Keratinocyte (primary cell): ENCODE results near the gene ADGRD1. TPM values are rescaled to one million over a fixed set of nuclear protein-coding genes. Genes with fewer than 3 reads are reported as not detected.

Source experiments
- DNase-seq: peaks from one replicate; pipeline ENCODE4 v3.0.0-alpha.2; 2011; ENCODE audit warnings: low read depth, missing footprints, low spot score
- FAIRE-seq: peaks from 2 replicates; lab custom pipeline; 2011; peaks lifted over from hg19 to GRCh38; lab: Jason Lieb, UNC
- H2AFZ ChIP-seq: 2 replicates; pipeline ENCODE4 v1.6.0; 2012; ENCODE audit warnings: low read length, control low read depth, inconsistent platforms; ENCODE audit not compliant: control insufficient read depth
- H3K27ac ChIP-seq: 2 replicates; pipeline ENCODE4 v1.5.1; 2011; ENCODE audit warnings: low read length; ENCODE audit not compliant: control insufficient read depth, insufficient read depth
- H3K27me3 ChIP-seq: 3 replicates; pipeline ENCODE4 v1.6.0; 2011; ENCODE audit warnings: low read length; ENCODE audit not compliant: control insufficient read depth, insufficient read depth; ENCODE audit errors: extremely low read depth
- H3K36me3 ChIP-seq, 2 experiments: 2 replicates in 1 of 2; 3 replicates in 1 of 2; pipeline ENCODE4 v1.5.1; 2011; ENCODE audit warnings: low read length in 2 of 2, mild to moderate bottlenecking in 1 of 2; ENCODE audit not compliant: control insufficient read depth in 2 of 2, insufficient read depth in 2 of 2; ENCODE audit errors: extremely low read depth in 1 of 2
- H3K4me1 ChIP-seq: 3 replicates; pipeline ENCODE4 v1.5.1; 2011; ENCODE audit warnings: low read length; ENCODE audit not compliant: control insufficient read depth, insufficient read depth; ENCODE audit errors: extremely low read depth
- H3K4me2 ChIP-seq: 3 replicates; pipeline ENCODE4 v1.6.0; 2011; ENCODE audit warnings: low read depth, low read length; ENCODE audit not compliant: control insufficient read depth, insufficient read depth; ENCODE audit errors: extremely low read depth
- H3K4me3 ChIP-seq, 3 experiments: fragments of 200-600 bp in 1 of 3; sonication (generic) in 1 of 3; 2 replicates in 2 of 3; 3 replicates in 1 of 3; pipeline ENCODE4 v1.5.1; 2011 to 2016; ENCODE audit warnings: low read length in 3 of 3, mild to moderate bottlenecking in 3 of 3, control low read depth in 2 of 3, inconsistent platforms in 1 of 3, low read depth in 1 of 3, mixed read lengths in 1 of 3, mixed run types in 1 of 3, moderate library complexity in 1 of 3; ENCODE audit not compliant: control insufficient read depth in 2 of 3, insufficient read depth in 2 of 3; ENCODE audit errors: extremely low read depth in 1 of 3
- H3K79me2 ChIP-seq: 2 replicates; pipeline ENCODE4 v1.6.0; 2012; ENCODE audit warnings: low read length; ENCODE audit not compliant: control insufficient read depth, insufficient read depth
- H3K9ac ChIP-seq: 3 replicates; pipeline ENCODE4 v1.6.0; 2011; ENCODE audit warnings: low read length; ENCODE audit not compliant: control insufficient read depth, insufficient read depth; ENCODE audit errors: extremely low read depth
- H3K9me1 ChIP-seq: 3 replicates; pipeline ENCODE4 v1.6.0; 2011; ENCODE audit warnings: low read length; ENCODE audit not compliant: control insufficient read depth, insufficient read depth; ENCODE audit errors: extremely low read depth
- H3K9me3 ChIP-seq: 2 replicates; pipeline ENCODE4 v1.5.1; 2012; ENCODE audit warnings: low read depth, low read length; ENCODE audit not compliant: control insufficient read depth
- H4K20me1 ChIP-seq: 3 replicates; pipeline ENCODE4 v1.6.0; 2011; ENCODE audit warnings: low read length; ENCODE audit not compliant: control insufficient read depth, insufficient read depth; ENCODE audit errors: extremely low read depth
- EZH2 ChIP-seq: IDR thresholded peaks from one replicate; pipeline ENCODE4 v1.6.1; 2012; ENCODE audit warnings: inconsistent platforms, mild to moderate bottlenecking, low read length, moderate library complexity
- dilution Hi-C: fragments of 300-500 bp; cut with MboI; formaldehyde crosslinking; loops from one replicate; pipeline ENCODE4 v1.7.0; 2020; ENCODE audit warnings: low sequenced_read_pairs; ENCODE audit not compliant: extremely low pct_ligation_motif_present
- polyA plus RNA-seq, 5 experiments: library from polyadenylated mRNA; depleted of rRNA in 3 of 5; stranded (reverse) in 3 of 5; stranded (forward) in 1 of 5; unstranded in 1 of 5; fragments of >200 nt; gene quantifications; 1 replicate in 1 of 5; 2 replicates in 3 of 5; 3 replicates in 1 of 5; pipeline versions ENCODE4 v1.2.1 to v1.2.3, GENCODE V29; 2011 to 2012; ENCODE audit warnings: missing spikeins in 2 of 5, low read depth in 1 of 5, low replicate concordance in 1 of 5
- TF ChIP-seq, protein P1 (sequence below), 3 experiments: IDR thresholded peaks in 1 of 3; conservative IDR thresholded peaks in 1 of 3; optimal IDR thresholded peaks in 1 of 3; 2 replicates in 2 of 3; 3 replicates in 1 of 3; pipeline versions ENCODE3 to v1.5.1; 2011; ENCODE audit warnings: low read length in 3 of 3, mild to moderate bottlenecking in 3 of 3, moderate library complexity in 2 of 3, control low read depth in 1 of 3, inconsistent platforms in 1 of 3; ENCODE audit not compliant: insufficient read depth in 2 of 3; ENCODE audit errors: extremely low read depth in 1 of 3

Gene ADGRD1
- polyA plus RNA-seq, 1 donor (not counting 4 experiments of a cell fraction or from before 2014, with no cell fraction given): not detected

- DNase-seq: no peak
- H3K36me3 ChIP-seq: no peaks in the 10 kb centered on the region
These were observed 44.4 kb downstream of the ADGRD1 start for GRCh38 chr12:130998136-130998535.

GRCh38 chr12:131000000-131000486 is 46.3 kb downstream of the ADGRD1 start:
- FAIRE-seq: no peak
- Histone ChIP-seq H3K79me2 (no peaks in the 10 kb centered on the region), H3K9me3 (no peaks in the 10 kb centered on the region), H3K4me3 (no peak overlapping the region), H4K20me1 (no peaks in the 10 kb centered on the region), H3K36me3 (no peaks in the 10 kb centered on the region), H3K9ac (no peak overlapping the region), H2AFZ (no peak overlapping the region), H3K27ac (no peak overlapping the region), H3K9me1 (no peaks in the 10 kb centered on the region), H3K4me1 (no peaks in the 10 kb centered on the region), H3K27me3 (no peaks in the 10 kb centered on the region), H3K4me2 (no peak overlapping the region)
- dilution Hi-C loops: no loop called here
- no peak for TF ChIP-seq EZH2
- TF ChIP-seq, protein P1, sequence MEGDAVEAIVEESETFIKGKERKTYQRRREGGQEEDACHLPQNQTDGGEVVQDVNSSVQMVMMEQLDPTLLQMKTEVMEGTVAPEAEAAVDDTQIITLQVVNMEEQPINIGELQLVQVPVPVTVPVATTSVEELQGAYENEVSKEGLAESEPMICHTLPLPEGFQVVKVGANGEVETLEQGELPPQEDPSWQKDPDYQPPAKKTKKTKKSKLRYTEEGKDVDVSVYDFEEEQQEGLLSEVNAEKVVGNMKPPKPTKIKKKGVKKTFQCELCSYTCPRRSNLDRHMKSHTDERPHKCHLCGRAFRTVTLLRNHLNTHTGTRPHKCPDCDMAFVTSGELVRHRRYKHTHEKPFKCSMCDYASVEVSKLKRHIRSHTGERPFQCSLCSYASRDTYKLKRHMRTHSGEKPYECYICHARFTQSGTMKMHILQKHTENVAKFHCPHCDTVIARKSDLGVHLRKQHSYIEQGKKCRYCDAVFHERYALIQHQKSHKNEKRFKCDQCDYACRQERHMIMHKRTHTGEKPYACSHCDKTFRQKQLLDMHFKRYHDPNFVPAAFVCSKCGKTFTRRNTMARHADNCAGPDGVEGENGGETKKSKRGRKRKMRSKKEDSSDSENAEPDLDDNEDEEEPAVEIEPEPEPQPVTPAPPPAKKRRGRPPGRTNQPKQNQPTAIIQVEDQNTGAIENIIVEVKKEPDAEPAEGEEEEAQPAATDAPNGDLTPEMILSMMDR (optimal IDR thresholded peaks at IDR 0.05 in 1 of 3, IDR thresholded peaks at IDR 0.05 in 1 of 3, conservative IDR thresholded peaks at IDR 0.05 in 1 of 3; ENCODE audit: extremely low read depth in 1 of 3, insufficient read depth in 2 of 3, low read length in 3 of 3): no peak
- no peak for DNase-seq

More at GRCh38 chr12:130998136-130998535, 44.4 kb downstream of the ADGRD1 start:
- no peak overlapping the region for H3K4me3 ChIP-seq
- no peaks in the 10 kb centered on the region for H3K79me2 ChIP-seq
- no peaks in the 10 kb centered on the region for H3K27me3 ChIP-seq
- H3K4me1 ChIP-seq: no peaks in the 10 kb centered on the region
- H3K9ac ChIP-seq: no peak overlapping the region
- TF ChIP-seq, protein P1 (optimal IDR thresholded peaks at IDR 0.05 in 1 of 3, IDR thresholded peaks at IDR 0.05 in 1 of 3, conservative IDR thresholded peaks at IDR 0.05 in 1 of 3; ENCODE audit: extremely low read depth in 1 of 3, insufficient read depth in 2 of 3, low read length in 3 of 3): no peak
- dilution Hi-C loops: no loop called here
- H3K9me1 ChIP-seq: no peaks in the 10 kb centered on the region
- H4K20me1 ChIP-seq: no peaks in the 10 kb centered on the region
- FAIRE-seq: no peak
- H3K4me2 ChIP-seq: no peak overlapping the region
- H3K27ac ChIP-seq: no peak overlapping the region
- H2AFZ ChIP-seq: no peak overlapping the region
- no peaks in the 10 kb centered on the region for H3K9me3 ChIP-seq
